ENCODE results near the gene LZTS3.

GRCh38 chr20:3121271-3121911 is 52.0 kb downstream of the LZTS3 start:
- TF ChIP-seq CTCF (IDR thresholded peaks at IDR 0.05; ENCODE audit: insufficient read depth, low read length, poor library complexity, severe bottlenecking) = no peak
- no peak for TF ChIP-seq EZH2phosphoT487 (conservative IDR thresholded peaks at IDR 0.05; ENCODE audit: low read length)

Measured in SU-DHL-6 (cell line).